CD4-positive, alpha-beta T cell treated with Interleukin-12 subunit alpha and Interleukin-12 subunit beta, for 1 hour (primary cell): ENCODE results near the gene DIP2C.
"Not testable (repeated sequence)": the region's sequence is repeated elsewhere in the genome, so short reads cannot be mapped to it uniquely, and the experiment has no call there.

Experiments
- DNase-seq: peaks from one replicate; pipeline ENCODE4 v3.0.0-alpha.2; 2020

The DIP2C gene

DNA sequence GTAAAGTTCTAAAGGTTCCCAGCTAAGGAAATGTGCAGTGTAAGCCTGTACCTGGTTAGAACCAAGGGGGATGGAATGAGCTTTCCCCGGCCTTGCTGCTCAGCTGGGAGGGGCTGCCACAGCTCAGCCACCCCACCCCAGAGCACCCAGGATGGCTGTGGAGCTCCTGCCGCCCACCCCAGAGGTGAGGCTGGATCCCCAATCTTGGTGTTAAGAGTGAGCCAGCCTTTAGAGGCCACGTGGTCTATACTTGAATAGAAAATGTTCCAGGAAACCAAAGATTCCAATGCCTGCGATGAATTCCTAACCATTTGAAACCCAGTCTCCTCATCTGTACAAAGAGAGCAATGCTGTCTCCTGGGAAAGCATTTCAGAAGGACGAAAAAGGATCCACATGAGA lies 16.5 kb downstream of the DIP2C start:
- DNase-seq = no peak

DNA sequence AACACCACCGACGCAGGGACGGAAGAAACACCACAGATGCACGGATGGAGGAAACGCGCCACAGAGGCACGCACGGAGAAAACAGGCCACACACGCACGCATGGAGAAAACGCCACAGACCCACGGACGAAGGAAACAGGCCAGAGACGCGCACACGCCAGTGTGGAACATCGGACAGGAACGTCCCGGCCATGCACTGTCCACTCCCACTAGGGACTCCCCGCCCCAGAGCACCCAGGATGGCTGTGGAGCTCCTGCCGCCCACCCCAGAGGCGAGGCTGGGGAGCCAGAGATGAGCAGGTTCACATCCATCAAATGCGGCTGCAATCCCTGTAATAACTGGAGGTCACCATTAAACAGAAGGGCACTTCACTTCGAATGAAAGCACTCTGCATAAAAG lies 17.3 kb downstream of the DIP2C start:
- no peak for DNase-seq

DNA sequence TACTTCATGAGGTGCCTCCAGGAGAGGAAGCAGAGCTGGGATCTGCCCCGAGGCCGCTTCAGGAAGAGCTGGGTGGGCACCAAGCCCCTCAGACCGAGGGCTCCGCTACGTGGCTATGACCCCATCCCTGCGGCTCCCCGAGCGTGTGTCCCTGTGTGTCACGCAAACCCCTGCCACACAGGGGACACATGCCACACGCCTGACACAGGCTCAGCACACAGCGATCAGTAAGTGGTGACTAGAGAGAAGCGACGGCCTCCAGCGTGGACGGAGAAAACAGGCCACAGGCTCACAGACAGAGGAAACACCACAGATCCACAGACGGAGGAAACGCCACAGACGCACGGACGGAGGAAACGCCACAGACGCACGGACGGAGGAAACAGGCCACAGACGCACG lies 18.5 kb downstream of the DIP2C start:
- DNase-seq = no peak

DNA sequence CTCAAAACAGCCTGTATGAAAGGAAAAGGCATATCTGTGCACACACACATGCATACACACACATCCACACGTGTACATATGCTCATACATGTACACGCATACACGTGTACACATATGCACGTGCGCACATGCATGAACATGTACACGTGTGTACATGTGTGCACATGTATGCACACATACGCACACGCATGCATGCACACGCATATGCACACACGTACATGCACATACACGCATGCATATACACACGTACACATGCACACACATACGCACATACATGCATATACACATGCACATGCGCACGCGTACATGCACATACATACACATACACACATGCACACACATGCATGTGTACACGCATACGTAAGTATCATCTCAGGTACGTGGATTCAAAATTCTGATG lies 19.4 kb downstream of the DIP2C start:
- DNase-seq = no peak

DNA sequence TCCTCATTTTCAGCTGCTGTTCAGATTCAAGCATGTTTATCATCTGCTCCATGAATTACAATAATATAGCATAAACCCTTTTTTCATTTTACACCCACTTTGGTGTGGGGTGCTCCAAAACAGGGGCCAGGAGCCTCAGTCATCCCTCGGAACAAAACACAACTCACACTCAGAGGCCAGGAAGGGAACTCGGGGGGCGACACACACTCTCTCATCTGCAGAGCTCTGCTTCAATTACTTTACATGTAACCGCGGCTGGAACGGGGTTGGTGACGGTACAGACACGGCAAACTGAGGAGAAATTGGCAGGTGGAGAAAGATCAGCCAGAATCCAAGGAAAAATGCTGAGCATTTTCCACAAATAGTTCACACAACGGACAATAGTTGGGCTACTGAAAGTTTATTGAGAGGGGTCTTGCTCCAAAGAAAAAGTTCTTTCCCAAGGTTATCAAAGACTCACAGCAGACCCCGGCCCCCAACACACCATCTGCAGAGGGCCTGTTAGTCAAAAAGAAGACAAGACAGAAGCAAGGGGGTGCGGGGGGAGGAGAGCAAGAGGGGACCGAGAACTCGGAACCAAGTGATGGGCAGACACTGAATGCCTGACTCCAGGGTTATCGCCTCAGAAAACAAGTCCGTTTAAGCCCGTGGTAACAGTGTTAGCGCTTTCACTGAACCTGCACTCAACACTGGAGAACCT lies 20.5 kb downstream of the DIP2C start:
- DNase-seq = no peak

DNA sequence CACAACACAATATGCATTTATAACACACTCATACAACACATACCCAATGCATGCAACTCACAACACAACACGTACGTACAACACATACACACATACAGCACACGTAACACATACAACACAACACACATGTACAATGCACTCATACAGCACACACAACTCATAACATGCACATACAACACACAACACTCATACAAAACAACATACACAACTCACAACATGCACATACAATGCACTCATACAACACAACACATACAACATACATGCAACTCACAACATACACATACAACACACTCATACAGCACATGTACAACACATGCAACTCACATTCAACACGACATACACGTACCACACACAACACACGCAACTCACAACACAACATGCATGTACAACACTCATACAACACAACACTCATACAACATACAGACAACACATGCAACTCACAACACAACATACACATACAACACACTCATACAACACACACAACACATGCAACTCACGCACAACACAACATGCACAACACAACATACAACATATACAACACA lies 21.8 kb downstream of the DIP2C start:
- no peak for DNase-seq

DNA sequence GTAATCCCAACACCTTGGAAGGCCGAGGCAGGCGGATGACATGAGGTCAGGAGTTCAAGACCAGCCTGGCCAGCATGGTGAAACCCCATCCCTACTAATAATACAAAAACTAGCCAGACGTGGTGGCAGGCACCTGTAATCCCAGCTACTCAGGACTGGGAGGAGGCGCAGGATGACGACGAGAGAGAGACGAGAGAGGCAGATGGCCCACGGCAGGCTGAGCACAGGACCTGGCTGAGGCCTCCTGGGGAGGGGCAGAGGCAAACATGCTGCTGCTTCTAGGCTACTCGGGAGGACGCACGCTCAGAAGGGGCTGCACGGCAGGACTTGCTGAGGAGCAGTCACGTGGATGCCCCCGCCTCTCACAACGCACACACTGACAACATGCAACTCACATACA lies 22.4 kb downstream of the DIP2C start:
- no peak for DNase-seq

DNA sequence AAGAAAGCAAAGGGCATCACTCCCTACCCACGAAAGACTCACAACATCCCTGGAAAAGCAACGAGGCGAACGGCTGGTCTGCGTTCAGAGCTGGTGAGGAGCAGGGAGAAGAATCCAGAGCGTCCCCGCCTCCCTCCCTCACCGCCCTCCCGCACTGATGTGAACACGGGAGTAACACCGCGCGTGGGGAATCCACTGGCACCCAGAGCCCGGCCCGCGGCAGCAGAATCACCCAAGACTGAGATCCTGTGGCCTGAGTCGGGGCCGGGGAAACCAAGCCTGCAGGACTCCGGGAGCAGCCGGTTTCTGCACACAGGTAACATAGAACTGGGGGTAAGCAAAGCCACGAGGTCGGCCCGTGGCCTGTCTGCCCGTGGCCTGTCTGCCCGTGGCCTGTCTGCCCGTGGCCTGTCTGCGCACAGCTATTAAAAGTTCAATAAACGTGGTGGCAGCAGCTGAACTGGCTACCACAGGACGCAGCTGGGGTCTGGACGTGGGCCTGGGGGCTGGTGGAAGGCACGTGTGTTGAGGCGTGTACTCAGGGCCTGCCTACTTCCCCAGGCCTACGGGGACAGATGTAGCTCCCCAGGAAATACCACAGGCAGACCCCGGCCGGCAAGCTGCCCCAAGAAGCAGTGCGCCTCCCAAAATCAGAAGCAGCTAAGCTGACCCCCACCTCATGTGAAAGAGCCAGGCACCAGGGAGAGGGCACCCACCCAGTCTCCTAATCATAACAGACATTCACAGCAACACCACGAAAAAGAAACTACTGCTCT lies 23.0 kb downstream of the DIP2C start:
- DNase-seq = no peak

DNA sequence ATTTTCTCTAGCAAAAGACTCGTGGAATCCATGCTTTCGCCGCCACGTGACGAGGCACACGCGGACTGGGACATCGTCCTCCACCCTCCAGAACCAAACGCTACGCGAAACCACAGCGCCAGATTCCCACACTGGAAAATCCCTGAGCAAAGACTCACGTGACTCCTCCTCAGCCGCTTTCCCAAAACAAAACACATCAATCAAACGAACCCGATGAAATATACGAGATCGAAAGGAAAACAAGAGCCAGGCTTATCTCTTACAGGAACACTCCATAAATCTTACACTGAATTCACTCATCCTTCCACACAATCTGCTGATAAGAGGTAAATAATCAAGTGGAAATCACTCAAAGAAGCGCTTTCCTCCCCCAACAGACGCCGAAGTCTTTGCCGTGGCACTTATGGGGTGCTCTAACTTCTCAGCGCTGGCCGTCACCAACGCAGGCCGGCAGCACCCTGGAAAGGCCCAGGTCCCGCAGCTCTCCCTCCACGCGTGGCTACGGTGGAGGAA lies 23.8 kb downstream of the DIP2C start:
- no peak for DNase-seq

DNA sequence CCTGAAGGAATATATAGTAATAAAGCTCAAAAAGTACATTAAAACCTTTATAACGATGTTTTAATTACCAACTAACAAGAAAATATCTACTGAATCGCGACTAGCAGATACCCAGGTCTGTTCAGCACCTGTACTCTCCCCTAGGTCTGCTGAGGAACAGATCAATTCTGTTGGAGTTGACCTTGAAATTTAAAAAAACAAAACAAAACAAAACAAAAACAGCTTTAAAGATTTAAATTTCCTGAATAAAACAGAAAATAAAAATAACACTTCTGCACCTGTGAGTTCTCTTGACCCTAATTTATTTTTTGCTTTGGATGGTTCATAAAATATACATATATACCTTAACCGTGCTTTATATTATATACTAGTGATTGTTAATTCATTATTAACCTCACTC lies 24.6 kb downstream of the DIP2C start:
- no peak for DNase-seq

DNA sequence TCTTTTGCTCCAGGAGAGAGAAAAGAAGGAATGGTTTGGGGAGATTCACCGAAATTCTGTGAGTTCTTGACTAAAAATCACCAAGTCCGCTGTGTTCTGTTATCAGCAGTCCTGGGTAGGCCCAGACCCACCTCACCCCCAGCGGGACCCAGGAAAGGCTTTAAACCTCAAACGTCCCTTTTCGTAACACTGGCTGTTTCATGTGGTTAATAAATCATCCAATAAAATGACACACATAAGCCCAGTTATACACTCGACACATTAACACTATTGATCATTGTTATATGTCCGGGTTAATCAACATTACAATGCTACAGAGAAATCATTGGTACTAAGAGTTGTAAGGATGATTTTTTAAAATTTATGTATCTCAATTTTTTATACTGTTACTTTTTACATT lies 25.2 kb downstream of the DIP2C start:
- DNase-seq = no peak

DNA sequence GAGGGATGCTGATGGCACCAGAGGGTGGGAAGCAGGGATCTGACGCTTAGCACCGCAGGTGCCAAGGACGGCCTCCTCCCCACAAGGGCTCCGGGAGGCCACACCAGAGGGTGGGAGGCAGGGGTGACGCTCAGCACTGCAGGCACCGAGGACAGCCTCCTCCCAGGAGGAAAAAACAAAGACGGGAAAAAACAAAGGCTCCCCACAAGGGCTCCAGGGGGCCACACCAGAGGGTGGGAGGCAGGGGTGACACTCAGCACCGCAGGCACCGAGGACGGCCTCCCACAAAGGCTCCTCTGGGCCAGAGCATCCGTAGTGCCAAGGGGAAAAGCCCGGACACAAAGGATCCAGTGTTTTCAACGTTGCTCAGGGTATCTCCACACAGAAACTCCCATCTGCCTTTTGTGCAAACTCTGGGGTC lies 25.6 kb downstream of the DIP2C start:
- DNase-seq = no peak

DNA sequence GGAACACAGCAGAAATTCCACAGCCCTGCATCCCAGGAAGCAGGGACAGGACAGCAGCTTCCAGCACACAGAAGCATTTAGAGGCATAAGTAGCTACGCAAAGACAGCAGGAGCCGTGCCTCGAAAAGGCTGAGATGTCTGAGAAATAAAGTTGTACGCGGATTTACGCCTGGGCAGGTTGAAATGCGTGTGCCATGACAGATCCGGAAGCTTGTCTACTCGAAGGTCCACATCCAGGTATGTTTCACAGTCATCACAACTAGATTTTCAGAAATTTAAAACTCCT lies 26.1 kb downstream of the DIP2C start:
- DNase-seq = no peak

DNA sequence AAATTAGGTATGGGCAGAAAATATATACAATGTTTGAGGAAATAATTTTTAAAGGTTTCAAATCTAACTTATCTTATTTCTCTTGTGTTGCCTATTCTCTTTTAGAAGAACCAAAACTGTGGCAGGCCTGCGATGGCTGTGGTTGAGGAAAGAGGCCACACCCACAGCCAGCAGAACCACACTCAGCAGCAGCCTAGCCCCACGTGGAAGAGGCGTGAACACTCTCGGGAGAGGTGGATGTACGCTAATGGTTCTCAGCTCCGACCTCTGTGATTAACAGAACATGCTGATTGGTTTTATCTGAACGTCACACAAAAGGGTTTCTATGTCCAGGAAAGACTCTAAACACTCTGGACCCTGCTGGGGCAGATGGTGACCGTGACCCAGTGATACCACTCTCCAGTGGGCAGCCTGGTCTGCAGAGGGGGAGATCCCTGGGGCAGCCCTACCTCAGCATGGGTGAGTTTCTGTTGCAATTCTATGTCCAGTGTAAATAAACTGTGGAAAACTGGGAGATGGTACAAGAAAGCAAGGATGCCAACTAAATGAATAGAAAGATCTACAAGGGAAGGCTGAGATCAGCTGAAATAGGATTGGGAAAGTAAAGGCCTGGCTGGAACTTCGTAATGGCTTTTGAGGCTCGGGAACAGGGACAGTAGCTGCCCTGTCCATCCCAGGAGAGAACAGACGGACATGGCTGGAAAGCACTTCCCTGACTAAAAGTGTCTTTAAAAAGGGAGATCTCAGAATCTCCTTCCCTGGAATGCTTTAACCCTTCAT lies 26.6 kb downstream of the DIP2C start:
- no peak for DNase-seq

DNA sequence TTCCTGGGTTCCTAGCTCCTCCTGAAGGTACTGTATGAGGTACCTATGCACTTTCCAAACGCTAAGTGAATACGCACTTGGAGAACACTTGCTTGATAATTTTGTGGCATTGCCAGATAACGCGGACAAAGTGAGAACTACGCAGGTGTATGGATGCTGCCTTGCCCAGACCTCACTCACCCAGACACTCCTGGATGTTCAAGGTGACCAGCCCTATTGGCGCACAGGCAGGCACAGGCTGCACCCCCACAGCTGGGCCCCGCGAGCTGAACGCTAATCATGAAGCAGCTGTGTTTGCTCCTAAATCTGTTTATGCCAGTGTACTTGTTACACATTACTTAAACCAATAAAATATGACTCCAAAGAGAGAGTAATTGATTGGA lies 27.3 kb downstream of the DIP2C start:
- DNase-seq = no peak

DNA sequence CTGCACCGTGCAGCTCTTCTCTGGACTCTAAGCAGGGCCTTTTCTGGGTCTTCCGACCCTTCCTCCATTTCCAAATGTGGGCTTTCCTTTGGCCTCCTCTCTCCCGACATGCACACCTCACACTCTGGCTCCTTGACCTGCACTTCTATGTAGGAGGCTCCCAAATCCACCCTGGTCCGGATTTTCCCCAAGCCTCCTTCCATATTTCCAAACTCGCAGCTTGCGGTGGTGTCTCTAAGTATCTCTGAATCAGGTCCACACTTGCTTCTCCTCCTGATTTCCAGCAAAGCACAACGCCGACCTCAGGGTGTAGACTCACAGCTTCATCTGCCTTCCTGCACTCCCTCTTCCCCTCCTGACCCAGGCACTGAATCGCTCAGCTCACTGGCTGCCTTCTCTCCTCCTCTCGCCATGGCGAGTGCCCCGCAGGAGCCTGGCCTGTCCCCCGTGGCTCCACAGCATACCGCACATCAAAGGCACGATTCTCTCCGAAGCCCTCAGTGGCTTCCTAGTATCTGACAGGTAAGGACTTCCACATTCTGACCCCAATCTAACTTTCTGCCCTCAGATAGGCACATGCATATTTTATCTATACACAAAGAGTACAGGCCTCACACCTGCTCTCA lies 27.8 kb downstream of the DIP2C start:
- DNase-seq = no peak

DNA sequence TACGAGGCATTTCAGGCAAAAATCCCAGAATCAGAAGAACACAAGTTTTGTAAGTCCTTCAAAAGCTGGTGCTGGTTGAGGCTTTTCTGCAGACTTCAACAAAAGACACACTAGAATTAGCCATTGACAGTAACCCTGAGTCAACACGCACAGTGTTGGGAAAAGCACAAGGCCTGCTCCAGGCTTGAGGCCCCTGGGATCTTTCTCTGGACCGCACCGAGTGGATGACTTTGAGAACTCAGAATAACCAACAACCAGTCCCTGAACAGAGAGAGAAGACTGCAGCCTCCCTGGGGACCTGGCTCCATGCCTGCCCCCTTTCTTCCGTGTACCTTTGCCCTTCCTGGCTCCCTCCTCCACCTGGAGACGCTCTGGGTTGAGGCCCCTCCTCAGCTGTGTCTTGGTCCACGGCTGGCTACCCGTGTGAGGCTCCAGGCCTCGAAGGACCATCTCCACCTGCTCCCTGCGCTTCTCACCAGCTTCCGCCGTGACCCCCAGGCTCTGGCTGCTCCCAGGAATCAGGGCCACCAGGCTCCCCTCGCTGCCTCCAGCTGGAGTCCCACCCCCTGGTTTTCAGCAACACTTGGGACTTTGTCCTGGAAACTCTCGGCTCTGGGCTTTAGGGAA lies 28.4 kb downstream of the DIP2C start:
- no peak for DNase-seq

DNA sequence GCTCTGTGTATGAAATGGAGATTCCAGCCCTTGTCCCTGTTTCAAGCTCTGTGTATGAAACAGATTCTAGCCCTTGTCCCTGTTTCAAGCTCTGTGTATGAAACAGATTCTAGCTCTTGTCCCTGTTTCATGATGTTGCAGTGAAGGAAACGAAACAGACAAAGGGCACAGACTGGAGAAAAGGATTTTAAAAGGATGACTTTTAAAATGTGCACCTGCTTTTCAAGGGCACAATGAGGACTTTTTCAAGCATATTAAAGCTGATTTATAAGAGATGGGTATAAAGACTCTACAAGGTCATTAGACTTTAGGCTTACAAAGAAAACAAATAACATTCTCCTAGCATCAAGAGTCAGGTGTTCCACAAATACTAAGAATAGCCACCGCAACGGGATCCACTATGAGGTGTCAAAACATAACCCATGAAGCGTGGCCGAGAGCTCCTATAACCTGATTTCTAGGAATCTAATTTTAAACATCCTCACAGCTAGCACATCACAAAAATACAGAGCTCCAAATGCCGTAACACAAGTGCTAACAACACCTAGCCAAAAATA lies 29.0 kb downstream of the DIP2C start:
- DNase-seq = no peak

DNA sequence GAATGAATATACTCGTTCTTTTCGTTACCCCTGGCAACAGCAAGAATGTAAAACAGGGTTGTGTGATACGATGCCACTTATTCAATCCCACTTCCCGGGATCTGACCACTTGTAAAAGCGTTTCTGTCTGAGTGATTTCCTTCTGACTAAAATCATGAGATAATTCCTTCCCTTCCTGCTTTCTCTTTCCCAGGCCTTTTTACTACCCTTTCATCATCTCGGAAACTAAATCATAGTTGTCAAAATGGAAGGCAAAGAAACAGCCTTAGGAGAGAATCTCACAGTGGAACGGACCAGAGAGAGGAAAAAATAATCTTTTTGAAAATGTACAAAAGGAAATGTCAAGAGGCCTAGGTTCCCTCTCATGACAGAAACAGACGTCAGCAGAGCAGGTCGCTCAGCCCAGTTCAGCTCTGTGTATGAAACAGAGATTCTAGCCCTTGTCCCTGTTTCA lies 29.8 kb downstream of the DIP2C start:
- no peak for DNase-seq

DNA sequence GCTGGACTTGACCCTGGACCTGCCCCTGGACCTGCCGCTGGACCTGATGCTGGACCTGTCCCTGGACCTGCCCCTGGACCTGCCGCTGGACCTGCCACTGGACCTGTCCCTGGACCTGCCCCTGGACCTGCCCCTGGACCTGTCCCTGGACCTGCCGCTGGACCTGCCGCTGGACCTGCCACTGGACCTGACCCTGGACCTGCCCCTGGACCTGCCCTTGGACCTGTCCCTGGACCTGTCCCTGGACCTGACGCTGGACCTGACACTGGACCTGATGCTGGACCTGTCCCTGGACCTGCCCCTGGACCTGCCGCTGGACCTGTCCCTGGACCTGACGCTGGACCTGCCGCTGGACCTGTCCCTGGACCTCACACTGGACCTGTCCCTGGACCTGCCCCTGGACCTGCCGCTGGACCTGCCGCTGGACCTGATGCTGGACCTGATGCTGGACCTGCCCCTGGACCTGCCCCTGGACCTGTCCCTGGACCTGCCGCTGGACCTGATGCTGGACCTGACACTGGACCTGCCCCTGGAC lies 31.6 kb downstream of the DIP2C start:
- DNase-seq = not testable (repeated sequence)

DNA sequence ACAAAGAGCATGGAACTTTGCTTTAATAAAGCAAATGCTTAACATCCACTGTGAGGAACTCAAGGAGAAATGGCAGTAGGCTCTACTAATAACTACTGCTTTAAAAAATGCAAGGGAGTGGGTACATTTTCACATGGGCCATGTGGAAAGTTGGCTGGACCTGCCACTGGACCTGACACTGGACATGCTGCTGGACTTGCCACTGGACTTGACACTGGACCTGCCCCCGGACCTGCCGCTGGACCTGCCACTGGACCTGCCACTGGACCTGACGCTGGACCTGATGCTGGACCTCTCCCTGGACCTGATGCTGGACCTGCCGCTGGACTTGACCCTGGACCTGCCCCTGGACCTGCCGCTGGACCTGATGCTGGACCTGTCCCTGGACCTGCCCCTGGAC lies 32.6 kb downstream of the DIP2C start:
- DNase-seq = no peak

DNA sequence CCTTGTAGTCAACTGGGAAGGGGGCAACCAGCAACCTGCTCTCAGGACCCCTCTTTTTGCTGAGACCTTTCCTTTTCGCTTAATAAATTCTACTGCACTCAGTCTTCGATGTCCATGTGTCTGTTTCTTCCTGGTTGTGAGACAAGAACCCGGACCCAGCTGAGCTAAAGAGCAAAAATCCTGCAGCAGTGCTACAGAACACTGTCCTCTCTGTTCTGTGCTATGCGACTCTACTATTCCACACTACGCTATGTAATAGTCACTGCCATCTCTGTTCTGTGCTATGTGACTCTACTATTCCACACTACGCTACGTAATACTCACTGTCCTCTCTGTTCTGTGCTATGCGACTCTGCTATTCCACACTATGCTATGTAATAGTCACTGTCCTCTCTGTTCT lies 34.3 kb downstream of the DIP2C start:
- no peak for DNase-seq
